Upper lobe of right lung (tissue), 1 donor: ENCODE results near the gene GRSF1. TPM values are rescaled to one million over a fixed set of nuclear protein-coding genes. Genes with fewer than 3 reads are reported as not detected.

ENCODE experiments used
- ATAC-seq: fragments of 200-7000 bp; cut with Tn5 transposase; one replicate; pipeline ENCODE4 v1.9.1; 2020; ENCODE audit warnings: mild to moderate bottlenecking, moderate library complexity
- DNase-seq: peaks from one replicate; pipeline ENCODE4 v3.0.0-alpha.2; 2020
- H3K27ac ChIP-seq: fragments of 200-600 bp; one replicate; pipeline ENCODE4 v1.8.0; 2022
- H3K27me3 ChIP-seq: fragments of 200-600 bp; one replicate; pipeline ENCODE4 v1.8.0; 2022; ENCODE audit warnings: mild to moderate bottlenecking
- H3K36me3 ChIP-seq: fragments of 200-600 bp; one replicate; pipeline ENCODE4 v1.8.0; 2022
- H3K4me1 ChIP-seq: fragments of 200-600 bp; one replicate; pipeline ENCODE4 v1.8.0; 2022
- H3K4me3 ChIP-seq: fragments of 200-600 bp; one replicate; pipeline ENCODE4 v1.8.0; 2022; ENCODE audit warnings: mild to moderate bottlenecking
- H3K9me3 ChIP-seq: fragments of 200-600 bp; one replicate; pipeline ENCODE4 v1.8.0; 2022
- intact Hi-C: fragments of 100-400 bp; cut with DNase I; formaldehyde crosslinking; loops from one replicate; pipeline ENCODE4 v1.11.0; 2022
- total RNA-seq: library from RNA; stranded (reverse); fragmentation: NEBNext Ultra II Directional; extraction: Animal tissue kit (Norgen Biotek cat#: 25700); gene quantifications from one replicate; pipeline ENCODE4 v1.2.1, GENCODE V29; 2021
- TF ChIP-seq, protein P1 (sequence below): fragments of 200-600 bp; IDR thresholded peaks from one replicate; pipeline ENCODE4 v1.8.0; 2022; ENCODE audit warnings: antibody characterized with exemption
- donor health status: DM: no; HTN: yes; CAD: no; lungs with severe emphysema.

The GRSF1 gene
- total RNA-seq, 1 donor from 2014 or later: 55.1 TPM

DNA sequence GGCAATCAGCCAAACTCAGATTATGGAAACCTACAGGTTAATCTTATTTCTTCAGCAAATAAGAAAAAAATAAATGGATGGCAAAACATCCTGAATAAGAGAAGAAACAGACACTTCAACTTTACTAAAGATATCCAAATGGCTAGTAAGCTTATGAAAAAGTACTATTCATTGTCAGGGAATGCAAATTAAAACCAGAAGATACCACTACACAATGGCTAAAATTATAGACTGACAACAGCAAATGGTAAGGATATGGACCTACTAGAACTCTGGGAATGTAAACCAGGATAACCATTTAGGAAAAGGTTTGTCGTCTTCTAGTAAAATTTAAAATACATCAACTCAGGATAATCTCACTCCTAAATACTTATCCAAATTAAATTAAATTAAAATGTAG is 24.3 kb downstream of the GRSF1 start:
- no peak for DNase-seq
- no peaks in the 10 kb centered on the region for H3K9me3 ChIP-seq
- intact Hi-C loops: no loop called here
- H3K27ac ChIP-seq: no peak overlapping the region
- no peaks in the 10 kb centered on the region for H3K27me3 ChIP-seq
- TF ChIP-seq, protein P1, sequence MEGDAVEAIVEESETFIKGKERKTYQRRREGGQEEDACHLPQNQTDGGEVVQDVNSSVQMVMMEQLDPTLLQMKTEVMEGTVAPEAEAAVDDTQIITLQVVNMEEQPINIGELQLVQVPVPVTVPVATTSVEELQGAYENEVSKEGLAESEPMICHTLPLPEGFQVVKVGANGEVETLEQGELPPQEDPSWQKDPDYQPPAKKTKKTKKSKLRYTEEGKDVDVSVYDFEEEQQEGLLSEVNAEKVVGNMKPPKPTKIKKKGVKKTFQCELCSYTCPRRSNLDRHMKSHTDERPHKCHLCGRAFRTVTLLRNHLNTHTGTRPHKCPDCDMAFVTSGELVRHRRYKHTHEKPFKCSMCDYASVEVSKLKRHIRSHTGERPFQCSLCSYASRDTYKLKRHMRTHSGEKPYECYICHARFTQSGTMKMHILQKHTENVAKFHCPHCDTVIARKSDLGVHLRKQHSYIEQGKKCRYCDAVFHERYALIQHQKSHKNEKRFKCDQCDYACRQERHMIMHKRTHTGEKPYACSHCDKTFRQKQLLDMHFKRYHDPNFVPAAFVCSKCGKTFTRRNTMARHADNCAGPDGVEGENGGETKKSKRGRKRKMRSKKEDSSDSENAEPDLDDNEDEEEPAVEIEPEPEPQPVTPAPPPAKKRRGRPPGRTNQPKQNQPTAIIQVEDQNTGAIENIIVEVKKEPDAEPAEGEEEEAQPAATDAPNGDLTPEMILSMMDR: no peak
- no peak for ATAC-seq
- peaks cover 22% of the 10 kb centered on the region for H3K36me3 ChIP-seq
- no peak overlapping the region for H3K4me3 ChIP-seq
- no peaks in the 10 kb centered on the region for H3K4me1 ChIP-seq

DNA sequence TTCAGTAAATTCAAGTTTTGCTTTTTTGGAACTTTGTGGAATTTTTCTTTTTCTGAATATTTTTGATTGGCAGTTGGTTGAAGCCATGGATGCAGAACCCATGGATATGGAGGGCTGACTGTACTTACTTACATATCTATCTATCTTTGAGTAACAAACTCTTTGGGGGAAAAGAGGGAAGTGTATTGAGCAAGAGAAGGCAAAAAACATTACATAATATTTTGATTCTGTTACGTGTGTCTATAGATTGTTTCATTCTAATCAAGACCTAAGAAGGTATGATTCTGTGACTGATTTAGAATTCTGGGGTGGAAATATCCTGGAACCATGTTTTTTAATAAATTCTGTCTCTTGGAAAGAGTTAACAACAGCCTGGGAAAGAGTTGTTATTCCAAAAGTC is 31.5 kb downstream of the GRSF1 start:
- H3K27ac ChIP-seq: no peak overlapping the region
- no peaks in the 10 kb centered on the region for H3K27me3 ChIP-seq
- intact Hi-C loops: no loop called here
- TF ChIP-seq, protein P1: no peak
- no peaks in the 10 kb centered on the region for H3K4me1 ChIP-seq
- H3K9me3 ChIP-seq: no peaks in the 10 kb centered on the region
- H3K36me3 ChIP-seq: peaks cover 29% of the 10 kb centered on the region
- DNase-seq (no peak), ATAC-seq (no peak)
- H3K4me3 ChIP-seq: no peak overlapping the region

DNA sequence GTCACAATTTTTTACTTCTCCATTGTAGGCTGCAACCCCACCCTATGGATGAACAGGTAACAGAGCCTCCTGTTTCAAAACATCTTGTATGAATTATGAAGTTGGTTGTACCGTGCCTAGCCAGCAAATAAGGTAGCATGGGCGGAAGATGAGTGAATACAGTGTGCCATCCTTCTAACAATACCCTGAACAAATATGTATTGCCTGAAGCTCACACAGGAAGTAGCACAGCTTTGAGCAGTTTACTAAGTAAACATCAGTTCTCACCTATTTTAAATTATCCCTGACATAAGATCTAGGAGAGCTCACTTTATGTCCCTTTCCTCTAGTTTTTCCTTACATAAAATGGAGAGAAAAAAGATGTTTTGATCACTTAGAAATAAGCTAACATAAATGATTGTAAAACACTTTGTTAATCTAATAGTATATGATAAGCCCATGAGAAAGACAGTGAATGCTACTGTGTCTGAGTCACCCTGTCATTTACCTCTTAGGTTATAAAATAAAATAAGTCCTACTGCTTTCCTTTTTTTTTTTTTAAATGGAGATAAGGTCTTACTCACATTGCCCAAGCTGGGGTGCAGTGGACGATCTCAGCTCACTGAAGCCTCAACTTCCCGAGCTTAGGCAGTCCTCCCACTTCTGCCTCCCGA is 36.6 kb downstream of the GRSF1 start:
- intact Hi-C loops: no loop called here
- DNase-seq (no peak), ATAC-seq (no peak)
- peaks cover 39% of the 10 kb centered on the region for H3K36me3 ChIP-seq
- TF ChIP-seq, protein P1: no peak
- H3K27me3 ChIP-seq: no peaks in the 10 kb centered on the region
- H3K9me3 ChIP-seq: no peaks in the 10 kb centered on the region
- H3K27ac ChIP-seq: no peak overlapping the region
- H3K4me1 ChIP-seq: no peaks in the 10 kb centered on the region
- no peak overlapping the region for H3K4me3 ChIP-seq

DNA sequence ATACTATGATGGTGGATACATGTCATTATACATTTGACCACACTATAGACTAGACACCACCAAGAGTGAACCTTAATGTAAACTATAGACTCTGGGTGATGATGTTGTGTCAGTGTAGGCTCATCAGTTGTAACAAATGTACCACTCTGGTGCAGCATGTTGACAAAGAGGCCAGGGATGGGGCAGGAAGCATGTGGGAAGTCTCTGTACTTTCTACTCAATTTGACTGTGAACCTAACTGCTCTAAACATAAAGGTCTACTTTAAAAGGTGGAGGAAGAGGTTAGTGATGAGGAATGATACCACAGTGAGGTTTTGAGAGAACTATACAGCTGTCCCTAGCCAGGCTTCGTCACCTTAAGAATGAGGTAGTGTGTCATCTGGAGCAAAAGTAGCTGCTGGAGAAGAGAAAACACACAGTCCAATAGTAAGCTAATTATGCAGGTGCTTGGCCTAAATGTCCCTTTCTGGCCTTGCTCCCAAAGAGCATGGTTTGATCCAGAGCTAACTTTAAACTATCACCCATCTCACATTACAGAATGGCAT is 38.4 kb downstream of the GRSF1 start:
- H3K27ac ChIP-seq: no peak overlapping the region
- ATAC-seq: no peak
- TF ChIP-seq, protein P1: no peak
- no peaks in the 10 kb centered on the region for H3K4me1 ChIP-seq
- H3K9me3 ChIP-seq: no peaks in the 10 kb centered on the region
- peaks cover 44% of the 10 kb centered on the region for H3K36me3 ChIP-seq
- intact Hi-C loops: no loop called here
- H3K4me3 ChIP-seq: no peak overlapping the region
- no peak for DNase-seq
- H3K27me3 ChIP-seq: no peaks in the 10 kb centered on the region

DNA sequence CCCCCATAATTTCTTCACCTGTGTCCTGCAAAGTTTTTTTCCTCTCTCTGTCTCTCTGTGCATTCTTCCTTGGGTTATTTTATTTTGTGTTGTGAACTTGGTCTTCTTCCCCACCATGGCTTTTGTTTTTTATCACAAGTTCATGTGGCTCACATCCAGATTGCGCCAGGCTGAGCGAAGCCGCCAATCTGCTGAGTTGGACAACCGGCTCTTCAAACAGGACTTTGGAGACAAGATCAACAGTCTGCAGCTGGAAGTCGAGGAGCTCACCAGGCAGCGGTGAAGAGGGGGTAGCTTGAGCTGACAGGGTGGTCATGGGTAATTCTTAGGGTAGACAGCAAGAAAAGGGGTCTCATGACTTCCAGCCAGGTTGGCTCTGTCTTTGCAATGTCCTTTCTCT is 46.1 kb downstream of the GRSF1 start:
- Histone ChIP-seq H3K27ac (no peak overlapping the region), H3K36me3 (peaks cover 87% of the 10 kb centered on the region), H3K27me3 (no peaks in the 10 kb centered on the region), H3K4me3 (no peak overlapping the region), H3K4me1 (no peaks in the 10 kb centered on the region), H3K9me3 (no peaks in the 10 kb centered on the region)
- DNase-seq: no peak
- no peak for ATAC-seq
- TF ChIP-seq, protein P1: no peak
- intact Hi-C loops: no loop called here
